Epithelial cell of esophagus (primary cell): ENCODE data around the gene EXOC6B.

Experiments
- DNase-seq: peaks from one replicate; pipeline ENCODE4 v3.0.0; 2010; ENCODE audit warnings: low read depth
- H3K4me3 ChIP-seq: 2 replicates; pipeline ENCODE4 v1.5.1; 2011; ENCODE audit warnings: mild to moderate bottlenecking, low read length, control low read depth
- CTCF ChIP-seq: IDR thresholded peaks from 2 replicates; pipeline ENCODE4 v1.5.1; 2011; ENCODE audit warnings: low read depth, mild to moderate bottlenecking, low read length, control low read depth, inconsistent platforms; ENCODE audit not compliant: insufficient read depth; ENCODE audit errors: missing control alignments

EXOC6B gene

DNA sequence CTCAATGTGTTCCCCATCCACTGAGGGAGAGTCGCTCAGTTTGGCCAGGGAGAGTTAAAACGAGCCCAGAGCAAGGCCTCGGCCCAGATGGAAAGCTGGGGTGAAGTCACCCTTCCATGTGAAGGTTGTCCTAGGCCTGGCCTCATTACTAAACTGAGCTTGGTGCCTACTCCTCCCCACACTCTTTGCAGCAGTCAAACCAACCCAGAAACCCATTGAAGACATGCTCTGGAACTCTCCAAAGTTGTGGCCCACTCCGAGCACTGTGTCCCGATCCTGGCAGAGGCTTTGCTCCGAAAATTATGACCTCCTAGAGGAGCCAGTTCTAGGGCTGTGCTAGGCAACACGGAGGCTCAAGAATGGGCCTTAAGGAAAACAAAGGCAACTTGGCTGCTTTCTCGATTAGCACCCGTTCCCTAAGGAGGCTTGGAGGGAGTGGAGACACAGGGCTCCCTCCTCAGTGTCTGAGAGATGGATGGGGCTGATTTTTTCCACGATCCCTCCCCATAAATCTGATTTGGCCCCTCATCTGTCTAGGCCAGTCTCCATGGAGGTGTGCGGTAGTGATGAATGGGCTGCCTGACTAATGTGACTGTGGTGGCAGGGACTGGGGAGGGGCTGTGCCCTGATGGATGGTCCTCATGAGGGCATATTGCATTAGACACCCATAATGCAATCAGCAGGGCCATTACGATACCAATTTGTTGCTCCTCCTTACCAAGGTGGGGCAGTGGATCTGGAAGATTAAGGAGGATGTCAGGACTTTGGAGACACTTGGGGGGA, 666.4 kb downstream of the EXOC6B start:
- H3K4me3 ChIP-seq, result no peak overlapping the region
- TF ChIP-seq CTCF, result no peak
- no peak for DNase-seq

GRCh38 chr2:72157871-72158771, 667.7 kb downstream of the EXOC6B start:
- TF ChIP-seq CTCF, result no peak
- DNase-seq, result no peak
- no peak overlapping the region for H3K4me3 ChIP-seq

DNA sequence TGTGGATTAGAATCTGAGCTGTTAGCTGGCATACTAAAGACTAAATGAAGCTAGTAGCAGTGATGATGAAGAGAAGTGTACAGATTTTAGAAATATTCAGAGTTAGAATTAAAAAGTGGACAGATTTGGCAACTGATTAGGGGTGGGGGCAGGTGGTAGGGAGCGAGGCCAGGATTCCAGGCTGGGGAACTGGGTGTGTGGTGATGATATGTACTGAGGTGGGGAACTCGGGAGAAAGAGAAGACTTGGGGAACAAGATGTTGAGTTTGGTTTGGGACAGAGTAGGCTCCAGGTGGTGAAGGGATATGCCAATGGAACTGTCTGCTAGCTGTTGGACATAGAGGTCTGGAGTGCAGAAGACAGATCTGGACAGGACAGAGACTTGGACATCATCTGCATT, 669.0 kb downstream of the EXOC6B start:
- no peak for DNase-seq
- TF ChIP-seq CTCF, result no peak
- H3K4me3 ChIP-seq, result no peak overlapping the region

DNA sequence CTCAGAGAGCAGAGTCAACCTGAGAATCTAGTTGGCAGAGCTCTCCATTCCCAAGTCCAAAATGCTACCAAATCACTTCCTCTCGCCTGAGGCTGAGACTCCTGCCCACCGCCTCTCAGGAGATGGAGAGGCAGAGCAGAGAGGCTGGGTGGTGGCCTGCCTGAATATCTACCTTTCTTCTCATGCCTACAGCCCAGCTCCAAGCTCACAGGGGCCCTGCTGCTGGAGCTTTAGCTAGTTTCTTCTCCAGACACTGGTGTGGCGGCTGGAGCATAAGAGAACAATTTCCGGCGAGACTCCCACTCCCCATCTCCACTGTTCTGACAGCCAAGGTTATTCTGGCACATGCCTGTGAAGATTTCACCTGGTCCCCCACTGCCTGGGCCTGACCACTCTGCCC, 670.1 kb downstream of the EXOC6B start:
- TF ChIP-seq CTCF, result no peak
- no peak overlapping the region for H3K4me3 ChIP-seq
- DNase-seq, result no peak

- no peak overlapping the region for H3K4me3 ChIP-seq
- DNase-seq, result no peak
- no peak for TF ChIP-seq CTCF
These were observed 670.7 kb downstream of the EXOC6B start for GRCh38 chr2:72155151-72155550.

GRCh38 chr2:72154386-72154975, 671.4 kb downstream of the EXOC6B start:
- H3K4me3 ChIP-seq, result no peak overlapping the region
- TF ChIP-seq CTCF, result no peak
- no peak for DNase-seq
